Ovary (tissue), 9 donors: ENCODE results near the gene TAF8. TPM values are rescaled to one million over a fixed set of nuclear protein-coding genes. Genes with fewer than 3 reads are reported as not detected.

Source experiments
- DNase-seq, 5 donors: peaks; one replicate each; pipeline ENCODE4 v3.0.0-alpha.2; 2019 to 2020
- H3K27ac ChIP-seq, 2 donors: fragments of 200-600 bp; one replicate each; pipeline versions ENCODE4 v1.5.1 to v1.8.0; 2019 to 2022
- H3K27me3 ChIP-seq: fragments of 200-600 bp; one replicate; pipeline ENCODE4 v1.8.0; 2022
- H3K36me3 ChIP-seq: fragments of 200-600 bp; sonication (generic); one replicate; pipeline ENCODE4 v1.5.1; 2019
- H3K4me1 ChIP-seq: one replicate; pipeline ENCODE4 v1.8.1; 2013; ENCODE audit warnings: mild to moderate bottlenecking, moderate library complexity; ENCODE audit not compliant: insufficient read depth
- H3K4me3 ChIP-seq: fragments of 200-600 bp; sonication (generic); one replicate; pipeline ENCODE4 v1.5.1; 2017
- H3K9me3 ChIP-seq, 2 donors: fragments of 200-600 bp in 1 of 2; sonication (generic) in 1 of 2; one replicate each; pipeline versions ENCODE4 v1.5.1 to v1.8.1; 2013 to 2019; ENCODE audit warnings: mild to moderate bottlenecking in 1 of 2, moderate library complexity in 1 of 2
- EP300 ChIP-seq: sonication (generic); formaldehyde crosslinking; IDR thresholded peaks from one replicate; pipeline ENCODE4 v1.6.1; 2017; ENCODE audit warnings: antibody characterized with exemption
- POLR2A ChIP-seq: fragments of 450-650 bp; IDR thresholded peaks from one replicate; pipeline ENCODE4 v1.6.1; 2017; ENCODE audit warnings: antibody characterized with exemption, mild to moderate bottlenecking, moderate library complexity
- WGBS, 3 donors: extraction: QIAGEN DNeasy Blood & Tissue Kit in 1 of 3; methylation state at CpG; one replicate each; pipeline versions ENCODE4 v1.1.5 to v1.1.7; 2013 to 2017; 5-methylcytosine and 5-hydroxymethylcytosine counted together
- intact Hi-C, 4 donors: fragments of 100-400 bp; cut with DNase I; formaldehyde crosslinking; loops; one replicate each; pipeline versions ENCODE4 v1.11.0 to v1.15.1; 2022 to 2023
- polyA plus RNA-seq, 2 donors: library from polyadenylated mRNA; stranded (reverse); fragments of 200-250 nt in 1 of 2; fragments of 350-450 nt in 1 of 2; fragmentation: Illumina TruSeq in 1 of 2; extraction: RNeasy Lipid Tissue Mini Kit (QIAGEN cat#74804) in 1 of 2; gene quantifications; one replicate each; pipeline ENCODE4 v1.2.3, GENCODE V29; 2013 to 2014
- total RNA-seq, 7 donors: library from RNA; depleted of rRNA in 2 of 7; stranded (reverse); fragments of >200 nt in 2 of 7; fragmentation: NEBNext Ultra II Directional in 3 of 7; extraction: Animal tissue kit (Norgen Biotek cat#: 25700) in 3 of 7; gene quantifications; one replicate each; pipeline versions ENCODE4 v1.1.0 to v1.2.4, GENCODE V29; 2016 to 2023
- TF ChIP-seq, protein P1 (sequence below), 3 donors: fragments of 450-650 bp in 2 of 3; fragments of 200-600 bp in 1 of 3; IDR thresholded peaks; one replicate each; pipeline versions ENCODE4 v1.5.1 to v1.8.0; 2016 to 2022; ENCODE audit warnings: antibody characterized with exemption in 3 of 3, mild to moderate bottlenecking in 1 of 3
- donor health status: DM: no; HTN: no; CAD: no; lungs with moderate emphysema.
- donor health status: DM: no; HTN: no; CAD: no.
- donor health status: Bipolar disorder and iron deficiency.
- donor health status: DM: yes; HTN: yes; CAD: no.
- donor health status: DM: no; HTN: no; CAD: no.
- donor health status: DM: yes; HTN: yes; CAD: no.

The TAF8 gene
- total and polyA plus RNA-seq, 9 donors: 9.2 to 21.3 (median 12.9) TPM

DNA sequence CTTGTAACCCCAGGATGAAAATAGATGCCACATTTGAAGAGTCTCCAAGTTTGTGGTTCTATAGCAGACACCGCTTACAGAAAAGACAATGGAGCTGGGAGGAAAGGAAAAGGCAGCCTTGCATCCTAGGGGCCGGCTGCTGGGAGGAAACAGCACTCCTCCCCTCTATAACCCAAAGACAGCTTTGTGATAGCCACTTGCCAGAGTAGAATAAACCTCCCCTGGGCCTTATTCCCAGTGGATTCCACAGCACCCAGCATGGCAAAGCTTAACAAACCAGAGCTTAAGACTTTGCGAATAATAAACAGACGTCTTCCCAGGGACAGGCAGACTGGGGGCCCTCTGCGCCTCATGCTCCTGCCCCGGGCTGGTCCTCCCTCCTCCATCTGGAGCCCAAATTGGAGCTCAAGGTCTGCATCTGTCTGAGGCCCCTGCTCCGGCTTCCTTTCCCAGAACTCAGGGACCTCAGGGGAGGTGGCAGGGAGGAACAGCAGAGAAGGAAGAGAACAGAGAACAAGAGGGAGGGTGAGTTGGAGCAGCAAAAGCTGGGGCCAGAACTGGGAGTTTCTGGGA, 8.8 kb upstream of the TAF8 start:
- no peak for DNase-seq
- Histone ChIP-seq H3K27me3 (no peaks in the 10 kb centered on the region), H3K4me1 (no peaks in the 10 kb centered on the region), H3K4me3 (no peak overlapping the region), H3K36me3 (no peaks in the 10 kb centered on the region), H3K27ac (no peak overlapping the region), H3K9me3 (no peaks in the 10 kb centered on the region)
- 37 to 52% (median 41%) methylated on average over 7 of the region's 7 CpGs for WGBS, 3 donors
- intact Hi-C loops: loop anchor here (5.0 to 10.0 kb wide), 4 partner anchors 99 to 259 kb away; partner anchors contain the start of genes CCND3 (in 1 of the 4) and PRICKLE4 (in 1 of the 4)
- TF ChIP-seq POLR2A: no peak
- no peak for TF ChIP-seq EP300
- TF ChIP-seq, protein P1, sequence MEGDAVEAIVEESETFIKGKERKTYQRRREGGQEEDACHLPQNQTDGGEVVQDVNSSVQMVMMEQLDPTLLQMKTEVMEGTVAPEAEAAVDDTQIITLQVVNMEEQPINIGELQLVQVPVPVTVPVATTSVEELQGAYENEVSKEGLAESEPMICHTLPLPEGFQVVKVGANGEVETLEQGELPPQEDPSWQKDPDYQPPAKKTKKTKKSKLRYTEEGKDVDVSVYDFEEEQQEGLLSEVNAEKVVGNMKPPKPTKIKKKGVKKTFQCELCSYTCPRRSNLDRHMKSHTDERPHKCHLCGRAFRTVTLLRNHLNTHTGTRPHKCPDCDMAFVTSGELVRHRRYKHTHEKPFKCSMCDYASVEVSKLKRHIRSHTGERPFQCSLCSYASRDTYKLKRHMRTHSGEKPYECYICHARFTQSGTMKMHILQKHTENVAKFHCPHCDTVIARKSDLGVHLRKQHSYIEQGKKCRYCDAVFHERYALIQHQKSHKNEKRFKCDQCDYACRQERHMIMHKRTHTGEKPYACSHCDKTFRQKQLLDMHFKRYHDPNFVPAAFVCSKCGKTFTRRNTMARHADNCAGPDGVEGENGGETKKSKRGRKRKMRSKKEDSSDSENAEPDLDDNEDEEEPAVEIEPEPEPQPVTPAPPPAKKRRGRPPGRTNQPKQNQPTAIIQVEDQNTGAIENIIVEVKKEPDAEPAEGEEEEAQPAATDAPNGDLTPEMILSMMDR (IDR thresholded peaks at IDR 0.05): no peak

DNA sequence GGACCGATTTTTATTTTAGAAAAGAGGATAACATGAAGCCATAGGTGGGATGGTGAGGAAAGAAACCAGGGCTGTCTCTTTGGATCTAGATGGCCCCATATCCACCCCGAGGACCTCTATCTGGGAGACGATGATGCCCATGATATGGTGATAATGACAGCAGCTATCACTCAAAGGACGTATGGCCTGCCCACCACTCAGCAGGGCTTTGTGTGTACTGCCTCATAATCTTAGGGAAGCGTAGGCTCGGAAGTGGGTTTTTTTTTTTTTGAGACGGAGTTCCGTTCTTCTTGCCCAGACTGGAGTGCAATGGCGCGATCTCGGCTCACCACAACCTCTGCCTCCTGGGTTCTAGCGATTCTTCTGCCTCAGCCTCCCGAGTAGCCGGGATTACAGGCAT, 8.2 kb upstream of the TAF8 start:
- DNase-seq: no peak
- Histone ChIP-seq H3K27ac (no peak overlapping the region), H3K4me3 (no peak overlapping the region), H3K27me3 (no peaks in the 10 kb centered on the region), H3K36me3 (no peaks in the 10 kb centered on the region), H3K9me3 (no peaks in the 10 kb centered on the region), H3K4me1 (peaks cover 2% of the 10 kb centered on the region)
- 81 to 87% (median 86%) methylated on average over 14 of the region's 14 CpGs for WGBS, 3 donors
- intact Hi-C loops: loop anchor here (5.0 to 10.0 kb wide), 4 partner anchors 100 to 260 kb away; partner anchors contain the start of genes CCND3 (in 1 of the 4) and PRICKLE4 (in 1 of the 4)
- TF ChIP-seq, protein P1 (IDR thresholded peaks at IDR 0.05): no peak
- TF ChIP-seq EP300: no peak
- no peak for TF ChIP-seq POLR2A

DNA sequence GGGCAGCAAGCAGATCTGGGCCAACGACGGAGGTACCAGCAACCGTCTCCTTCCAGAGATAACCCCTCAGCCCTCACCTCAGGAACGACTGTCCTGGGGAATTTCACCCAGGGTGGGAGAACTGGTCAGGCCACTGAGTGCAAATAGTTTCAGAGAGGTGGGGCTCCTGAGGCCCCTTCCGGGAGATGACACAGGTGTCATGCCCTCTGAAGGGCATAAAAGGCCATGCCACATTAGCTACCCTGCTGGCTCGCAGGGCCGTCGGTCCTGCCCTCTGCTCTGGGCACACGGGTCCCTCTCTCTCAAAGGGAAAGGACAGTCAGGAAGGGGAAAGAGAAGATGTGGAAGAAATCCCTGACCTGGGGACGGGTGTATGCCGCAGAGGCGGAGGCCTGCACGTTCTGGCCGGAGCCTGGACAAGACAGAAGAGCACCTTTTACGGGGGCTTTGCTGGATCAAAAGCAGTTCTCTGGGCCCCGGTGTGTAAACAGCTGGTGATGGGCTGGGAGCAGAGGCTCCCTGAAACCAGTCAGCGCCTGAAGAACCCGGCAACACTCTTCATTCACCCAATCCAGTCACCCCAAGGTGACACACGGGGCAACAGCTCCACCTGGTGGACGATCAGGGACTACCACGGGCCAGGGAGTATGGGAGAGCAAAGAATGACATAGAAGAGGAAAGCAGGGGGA, 6.4 kb upstream of the TAF8 start:
- Histone ChIP-seq H3K9me3 (no peaks in the 10 kb centered on the region), H3K36me3 (no peaks in the 10 kb centered on the region), H3K4me3 (no peak overlapping the region), H3K27ac (no peak overlapping the region), H3K4me1 (peaks cover 2% of the 10 kb centered on the region), H3K27me3 (no peaks in the 10 kb centered on the region)
- peak; percentile 83 to 93 (median 90) for DNase-seq
- WGBS, 3 donors: 41 to 47% (median 42%) methylated on average over 20 to 21 of the region's 21 CpGs
- TF ChIP-seq EP300: no peak
- TF ChIP-seq, protein P1 (IDR thresholded peaks at IDR 0.05): peak; percentile 92
- intact Hi-C loops: loop anchor here (2.0 to 10.0 kb wide), 5 partner anchors 102 to 262 kb away; partner anchors contain the start of genes CCND3 (in 1 of the 4), PRICKLE4 (in 1 of the 4) and TOMM6 (in 1 of the 4)

DNA sequence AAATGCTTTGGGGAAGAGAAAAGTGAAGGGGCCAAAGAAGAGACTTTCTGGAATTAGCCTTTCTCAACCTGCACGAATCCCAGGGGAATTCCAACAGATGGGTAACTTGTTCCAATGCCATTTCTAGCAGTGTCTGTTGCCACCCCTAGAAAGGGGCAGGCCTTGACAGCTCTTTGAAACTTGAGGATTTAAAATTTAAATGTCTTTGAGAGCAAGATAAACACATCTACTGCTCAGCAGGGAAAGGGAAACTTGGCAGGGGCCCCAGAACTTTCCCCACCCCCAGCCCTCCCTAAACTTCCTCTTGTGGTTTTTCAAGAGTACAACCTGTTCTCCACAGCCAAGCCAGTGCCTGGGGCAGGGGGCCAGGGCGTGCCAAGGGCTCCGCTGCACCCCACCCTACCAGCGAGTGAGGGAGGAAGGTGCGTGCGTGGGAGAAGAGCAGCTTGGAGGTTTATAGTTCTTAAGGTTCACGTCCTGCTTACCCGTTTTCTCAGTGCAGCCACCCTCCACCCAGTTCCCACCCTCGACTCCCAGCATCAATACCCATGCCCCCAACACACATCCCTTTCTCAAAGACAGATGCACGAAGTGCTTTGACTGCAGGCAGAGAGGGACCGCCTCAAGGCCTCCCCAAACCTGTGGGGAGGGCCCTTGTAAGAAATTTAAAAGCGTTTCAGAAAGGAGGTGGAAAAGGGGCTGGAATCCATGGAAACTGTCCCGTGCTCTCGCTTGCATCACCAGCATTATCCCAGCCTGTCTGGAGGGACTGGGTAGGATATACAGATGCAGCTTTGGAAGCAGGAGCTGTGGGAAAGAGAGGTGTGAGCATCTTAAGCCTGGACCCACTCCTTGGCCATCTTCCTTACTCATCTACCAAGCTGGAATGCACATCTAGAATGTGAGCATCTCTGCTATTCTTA, 4.5 kb upstream of the TAF8 start:
- WGBS, 3 donors: 1 to 2% (median 1%) methylated on average over 14 of the region's 14 CpGs

More for the DNA sequence above, 4.5 kb upstream of the TAF8 start:
- intact Hi-C loops: loop anchor here (2.0 to 10.0 kb wide), 3 partner anchors 111 to 259 kb away; partner anchors contain the start of gene TOMM6 (in 3 of the 4)
- Histone ChIP-seq H3K4me3 (peak overlapping the region; percentile 22), H3K36me3 (no peaks in the 10 kb centered on the region), H3K4me1 (peaks cover 5% of the 10 kb centered on the region), H3K27me3 (no peaks in the 10 kb centered on the region), H3K9me3 (no peaks in the 10 kb centered on the region), H3K27ac (peak overlapping the region; percentile 82 to 90)
- TF ChIP-seq, protein P1 (IDR thresholded peaks at IDR 0.05): no peak
- peak; percentile 16 for TF ChIP-seq POLR2A
- DNase-seq: peak; percentile 84 to 96 (median 92)
